Heart left ventricle (tissue), 16 donors: ENCODE data around the gene ARRDC1. TPM values are rescaled to one million over a fixed set of nuclear protein-coding genes. Genes with fewer than 3 reads are reported as not detected.

Experiments used
- ATAC-seq, 4 donors: fragments of 200-7000 bp; cut with Tn5 transposase; one replicate each; pipeline ENCODE4 v1.9.1; 2020 to 2022; ENCODE audit warnings: moderate library complexity in 4 of 4, mild to moderate bottlenecking in 3 of 4, moderate number of reproducible peaks in 1 of 4
- DNase-seq, 5 donors: peaks; one replicate each; pipeline ENCODE4 v3.0.0-alpha.2; 2020
- H3K27ac ChIP-seq, 12 donors: fragments of 200-600 bp; sonication (generic) in 4 of 12; one replicate each; pipeline versions ENCODE4 v1.5.0 to v1.8.0; 2016 to 2022; ENCODE audit warnings: mild to moderate bottlenecking in 2 of 12
- H3K27me3 ChIP-seq, 9 donors: fragments of 200-600 bp; sonication (generic) in 2 of 9; one replicate each; pipeline versions ENCODE4 v1.5.1 to v1.8.0; 2016 to 2022; ENCODE audit warnings: mild to moderate bottlenecking in 3 of 9
- H3K36me3 ChIP-seq, 9 donors: fragments of 200-600 bp; sonication (generic) in 2 of 9; one replicate each; pipeline versions ENCODE4 v1.5.0 to v1.8.0; 2018 to 2022; ENCODE audit warnings: mild to moderate bottlenecking in 2 of 9
- H3K4me1 ChIP-seq, 12 donors: fragments of 200-600 bp; sonication (generic) in 4 of 12; one replicate each; pipeline versions ENCODE4 v1.5.0 to v1.8.0; 2016 to 2022; ENCODE audit warnings: mild to moderate bottlenecking in 3 of 12
- H3K4me3 ChIP-seq, 12 donors: fragments of 200-600 bp; sonication (generic) in 4 of 12; one replicate each; pipeline versions ENCODE4 v1.5.0 to v1.8.0; 2017 to 2022; ENCODE audit warnings: mild to moderate bottlenecking in 9 of 12, moderate library complexity in 4 of 12
- H3K9me3 ChIP-seq, 12 donors: fragments of 200-600 bp; sonication (generic) in 4 of 12; one replicate each; pipeline versions ENCODE4 v1.5.0 to v1.8.0; 2016 to 2022; ENCODE audit warnings: mild to moderate bottlenecking in 1 of 12
- POLR2A ChIP-seq, 2 donors: fragments of 450-650 bp; IDR thresholded peaks; one replicate each; pipeline ENCODE4 v1.6.1; 2017; ENCODE audit warnings: antibody characterized with exemption in 2 of 2, mild to moderate bottlenecking in 2 of 2, moderate library complexity in 2 of 2
- WGBS, 4 donors: extraction: QIAGEN DNeasy Blood & Tissue Kit in 2 of 4; methylation state at CpG; one replicate each; pipeline versions ENCODE4 v1.1.5 to v1.1.7; 2013 to 2018; 5-methylcytosine and 5-hydroxymethylcytosine counted together
- intact Hi-C, 10 donors: fragments of 100-400 bp; cut with DNase I; formaldehyde crosslinking; loops; one replicate each; pipeline versions ENCODE4 v1.11.1 to v1.14.2; 2022
- polyA plus RNA-seq, 2 donors: library from polyadenylated mRNA; stranded (reverse); fragments of 200-250 nt; gene quantifications; one replicate each; pipeline ENCODE4 v1.2.3, GENCODE V29; 2013
- total RNA-seq, 9 donors: library from RNA; depleted of rRNA in 2 of 9; stranded (reverse); fragments of >200 nt in 2 of 9; fragmentation: NEBNext Ultra II Directional in 3 of 9; extraction: Animal tissue kit (Norgen Biotek cat#: 25700) in 3 of 9; gene quantifications; one replicate each; pipeline versions ENCODE4 v1.1.0 to v1.2.4, GENCODE V29; 2016 to 2023
- TF ChIP-seq, protein P1 (sequence below), 12 donors: fragments of 200-600 bp; sonication (generic) in 4 of 12; IDR thresholded peaks; one replicate each; pipeline versions ENCODE4 v1.5.0 to v1.8.0; 2018 to 2022; ENCODE audit warnings: antibody characterized with exemption in 12 of 12, mild to moderate bottlenecking in 5 of 12
- donor health status: ischemic (EF 13 %, LVEDD 7.1; RV severe dilation, severe dysfunction).
- donor health status: healthy with polysubstance abuse.
- donor health status: DM: no; HTN: yes; CAD: no.
- donor health status: DM: no; HTN: no; CAD: no.
- donor health status: ischemic (EF 25% LVEDD 6.9; RV normal size, moderate dysfunction).
- donor health status: ischemic (EF 25% LVEDD 5.7; RV mildly dilated, moderate dysfunction).
- donor health status: healthy.
- donor health status: DM: yes; HTN: yes; CAD: no.
- donor health status: ischemic (EF 35%, LVEDD 5.7; RV mildly dilated, moderate dysfunction).
- donor health status: nonischemic (EF 11% LVEDD 7.7; RV severe dilation, severe dysfunction).
- donor health status: DM: yes; HTN: yes; CAD: no.
- donor health status: PGD.
- donor health status: ischemic (EF 29% LVEDD 5.4; RV normal size, mild dysfunction).
- donor health status: nonischemic (EF 23%, LVEDD 6.1; RV moderate dilation, normal function).

Gene ARRDC1
- total and polyA plus RNA-seq, 11 donors: 14.1 to 43.6 (median 23.2) TPM

DNA sequence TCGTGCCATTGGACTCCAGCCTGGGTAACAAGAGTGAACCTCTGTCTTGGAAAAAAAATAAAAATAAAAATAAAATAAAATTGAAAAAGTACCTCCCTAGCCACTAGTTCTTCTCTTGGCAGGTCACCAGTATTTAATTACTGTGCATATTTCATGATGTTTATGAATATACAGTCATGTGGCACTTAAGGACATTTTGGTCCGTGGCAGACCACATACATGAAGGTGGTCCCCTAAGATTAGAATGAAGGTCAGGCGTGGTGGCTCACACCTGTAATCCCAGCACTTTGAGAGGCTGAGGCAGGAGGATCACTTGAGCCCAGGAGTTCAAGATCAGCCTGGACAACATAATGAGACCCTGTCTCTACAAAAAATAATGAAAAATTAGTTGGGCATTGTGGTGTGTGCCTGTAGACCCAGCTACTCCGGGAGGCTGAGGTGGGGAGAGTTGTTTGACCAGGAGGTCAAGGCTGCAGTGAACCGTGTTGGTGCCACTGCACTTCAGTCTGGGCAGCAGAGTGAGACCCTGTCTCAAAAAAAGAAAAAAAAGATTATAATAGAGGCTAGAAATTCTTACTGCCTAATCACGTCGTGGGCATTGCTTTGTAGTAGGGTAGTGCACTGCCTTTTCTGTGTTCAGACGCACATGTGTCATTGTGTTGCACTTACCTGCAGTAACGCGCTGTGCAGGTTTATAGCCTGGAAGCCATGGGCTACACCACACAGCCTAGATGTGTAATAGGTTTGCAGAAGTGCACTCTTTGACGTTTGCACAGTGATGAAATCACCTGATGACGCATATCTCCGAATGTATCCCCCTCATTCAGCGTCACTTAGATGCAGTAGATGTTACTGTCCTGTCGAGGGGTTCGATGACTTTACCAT, 26.1 kb downstream of the ARRDC1 start:
- H3K27ac ChIP-seq: no peak overlapping the region
- no peaks in the 10 kb centered on the region for H3K27me3 ChIP-seq
- TF ChIP-seq, protein P1, sequence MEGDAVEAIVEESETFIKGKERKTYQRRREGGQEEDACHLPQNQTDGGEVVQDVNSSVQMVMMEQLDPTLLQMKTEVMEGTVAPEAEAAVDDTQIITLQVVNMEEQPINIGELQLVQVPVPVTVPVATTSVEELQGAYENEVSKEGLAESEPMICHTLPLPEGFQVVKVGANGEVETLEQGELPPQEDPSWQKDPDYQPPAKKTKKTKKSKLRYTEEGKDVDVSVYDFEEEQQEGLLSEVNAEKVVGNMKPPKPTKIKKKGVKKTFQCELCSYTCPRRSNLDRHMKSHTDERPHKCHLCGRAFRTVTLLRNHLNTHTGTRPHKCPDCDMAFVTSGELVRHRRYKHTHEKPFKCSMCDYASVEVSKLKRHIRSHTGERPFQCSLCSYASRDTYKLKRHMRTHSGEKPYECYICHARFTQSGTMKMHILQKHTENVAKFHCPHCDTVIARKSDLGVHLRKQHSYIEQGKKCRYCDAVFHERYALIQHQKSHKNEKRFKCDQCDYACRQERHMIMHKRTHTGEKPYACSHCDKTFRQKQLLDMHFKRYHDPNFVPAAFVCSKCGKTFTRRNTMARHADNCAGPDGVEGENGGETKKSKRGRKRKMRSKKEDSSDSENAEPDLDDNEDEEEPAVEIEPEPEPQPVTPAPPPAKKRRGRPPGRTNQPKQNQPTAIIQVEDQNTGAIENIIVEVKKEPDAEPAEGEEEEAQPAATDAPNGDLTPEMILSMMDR (IDR thresholded peaks at IDR 0.05): no peak
- TF ChIP-seq POLR2A (IDR thresholded peaks at IDR 0.05): no peak
- no peaks in the 10 kb centered on the region for H3K9me3 ChIP-seq
- WGBS, 4 donors: 89 to 93% (median 92%) methylated on average over 16 of the region's 16 CpGs
- ATAC-seq (no peak), DNase-seq (no peak)
- intact Hi-C loops: no loop called here
- no peaks in the 10 kb centered on the region for H3K36me3 ChIP-seq
- peaks cover 0 to 59% (median 35%) of the 10 kb centered on the region in 12 donors for H3K4me1 ChIP-seq
- no peak overlapping the region for H3K4me3 ChIP-seq

DNA sequence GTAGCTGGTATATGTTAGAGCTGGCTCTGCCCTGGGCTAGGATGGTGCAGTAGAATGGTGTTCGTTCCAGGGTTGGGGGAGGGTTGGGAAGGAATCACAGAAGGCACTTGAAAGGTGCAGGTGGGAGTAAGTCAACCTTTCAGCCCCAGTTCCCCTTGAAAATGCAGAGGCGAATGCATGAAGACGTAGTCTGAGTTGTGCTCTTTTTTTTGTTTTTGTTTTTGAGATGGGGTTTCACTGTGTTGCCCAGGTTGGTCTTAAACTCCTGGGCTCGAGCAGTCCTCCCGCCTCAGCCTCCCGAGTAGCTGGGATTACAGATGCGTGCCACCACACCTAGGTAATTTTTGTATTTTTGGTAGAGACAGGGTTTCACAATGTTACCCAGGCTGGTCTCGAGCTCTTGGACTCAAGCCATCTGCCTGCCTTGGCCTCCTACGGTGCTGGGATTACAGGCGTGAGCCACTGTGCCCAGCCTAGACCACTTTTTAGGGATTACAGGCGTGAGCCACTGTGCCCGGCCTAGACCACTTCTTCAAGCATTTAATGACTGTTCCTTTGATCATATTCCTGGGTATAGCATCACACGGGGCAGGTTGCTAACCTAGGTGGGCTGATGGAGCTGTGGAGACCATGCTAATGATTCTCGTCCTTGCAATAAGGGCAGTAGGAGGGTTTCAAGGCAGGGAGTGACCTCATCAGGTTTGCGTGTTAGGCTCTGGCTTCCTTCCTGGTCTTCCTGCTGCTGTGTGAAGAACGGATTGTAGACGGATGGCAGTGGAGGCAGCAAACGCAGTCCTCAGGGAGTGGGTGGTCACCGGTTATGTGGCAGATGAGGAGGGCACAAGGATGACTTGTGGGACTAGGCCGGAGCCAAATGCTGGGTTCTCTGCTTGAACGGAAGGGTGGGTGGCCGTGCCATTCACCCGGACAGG, 27.0 kb downstream of the ARRDC1 start:
- no peak for TF ChIP-seq POLR2A (IDR thresholded peaks at IDR 0.05)
- TF ChIP-seq, protein P1 (IDR thresholded peaks at IDR 0.05): no peak
- Histone ChIP-seq H3K27me3 (no peaks in the 10 kb centered on the region), H3K4me3 (no peak overlapping the region), H3K36me3 (no peaks in the 10 kb centered on the region), H3K27ac (peak overlapping the region in 5 of 12 donors; percentile 5 to 48 (median 34)), H3K4me1 (peaks cover 0 to 56% (median 35%) of the 10 kb centered on the region in 12 donors), H3K9me3 (no peaks in the 10 kb centered on the region)
- WGBS, 4 donors: 58 to 70% (median 65%) methylated on average over 21 to 23 of the region's 23 CpGs
- DNase-seq: no peak
- intact Hi-C loops: no loop called here
- peak; percentile 10 to 78 (median 76) for ATAC-seq

DNA sequence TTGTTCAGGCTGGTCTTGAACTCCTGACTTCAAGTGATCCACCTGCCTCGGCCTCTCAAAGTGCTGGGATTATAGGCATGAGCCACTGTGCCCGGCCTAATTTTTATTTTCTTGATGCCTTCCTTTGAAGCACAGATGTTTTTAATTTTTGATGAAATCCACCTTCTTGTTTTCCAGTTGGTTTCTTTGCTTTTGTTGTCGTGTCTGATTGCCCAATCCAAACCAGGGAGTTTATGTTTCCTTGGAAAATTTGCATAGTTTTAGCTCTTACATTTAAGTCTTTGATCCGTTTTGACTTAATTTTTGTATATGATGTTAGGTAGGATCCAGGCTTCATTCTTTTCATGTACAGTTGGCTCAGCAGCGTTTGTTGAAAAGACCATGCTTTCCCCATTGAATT, 28.5 kb downstream of the ARRDC1 start:
- DNase-seq: no peak
- no peak for ATAC-seq
- Histone ChIP-seq H3K27ac (no peak overlapping the region), H3K27me3 (no peaks in the 10 kb centered on the region), H3K4me1 (peaks cover 0 to 49% (median 30%) of the 10 kb centered on the region in 12 donors), H3K36me3 (no peaks in the 10 kb centered on the region), H3K9me3 (no peaks in the 10 kb centered on the region), H3K4me3 (no peak overlapping the region)
- TF ChIP-seq, protein P1 (IDR thresholded peaks at IDR 0.05): no peak
- no peak for TF ChIP-seq POLR2A (IDR thresholded peaks at IDR 0.05)
- 83 to 96% (median 91%) methylated on average over 5 of the region's 5 CpGs for WGBS, 4 donors
- intact Hi-C loops: no loop called here

DNA sequence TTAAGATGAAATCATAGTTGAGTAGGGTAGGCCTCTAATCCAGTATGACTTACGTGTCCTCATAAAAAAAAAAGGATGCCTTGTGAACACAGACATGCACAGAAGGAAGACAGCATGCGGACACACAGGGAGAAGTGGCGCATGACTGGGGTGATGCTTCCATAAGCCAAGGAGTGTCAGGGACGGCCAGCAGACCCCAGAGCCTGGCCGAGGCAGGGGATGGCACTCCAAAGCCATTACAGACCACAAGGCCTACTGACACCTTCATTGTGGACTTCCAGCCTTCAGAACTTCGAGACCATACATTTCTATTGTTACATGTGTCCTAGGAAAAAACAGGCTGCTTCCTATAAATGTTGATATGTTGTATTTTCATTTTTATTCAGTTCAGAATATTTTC, 33.2 kb downstream of the ARRDC1 start:
- ATAC-seq (no peak), DNase-seq (no peak)
- Histone ChIP-seq H3K36me3 (peaks cover 0 to 18% (median 3%) of the 10 kb centered on the region in 9 donors), H3K27me3 (no peaks in the 10 kb centered on the region), H3K9me3 (no peaks in the 10 kb centered on the region), H3K27ac (peak overlapping the region in 1 of 12 donors; percentile 71), H3K4me3 (peak overlapping the region in 2 of 12 donors; percentile 35 to 42), H3K4me1 (peaks cover 0 to 22% (median 8%) of the 10 kb centered on the region in 12 donors)
- TF ChIP-seq, protein P1 (IDR thresholded peaks at IDR 0.05): no peak
- no peak for TF ChIP-seq POLR2A (IDR thresholded peaks at IDR 0.05)
- intact Hi-C loops: no loop called here
- 93 to 97% (median 96%) methylated on average over 6 of the region's 6 CpGs for WGBS, 4 donors
